ENCODE results near the gene CRIM1.
"Not testable (repeated sequence)": the region's sequence is repeated elsewhere in the genome, so short reads cannot be mapped to it uniquely, and the experiment has no call there.

The CRIM1 gene

GRCh38 chr2:36352701-36353100 is 2.9 kb upstream of the CRIM1 start:
- no peak overlapping the region for H3K4me3 ChIP-seq (ENCODE audit: low read depth, low read length)

- peak overlapping the region; percentile 71 for H3K4me3 ChIP-seq (ENCODE audit: low read depth, low read length)
Measured at GRCh38 chr2:36354811-36355150, 797 bp upstream of the CRIM1 start.

GRCh38 chr2:36355890-36356297 is 316 bp downstream of the CRIM1 start:
- H3K4me3 ChIP-seq (ENCODE audit: low read depth, low read length): peak overlapping the region; percentile 77

- H3K4me3 ChIP-seq (ENCODE audit: low read depth, low read length): peak overlapping the region; percentile 77
Measured at GRCh38 chr2:36356298-36356989, 866 bp downstream of the CRIM1 start.

- peak overlapping the region; percentile 77 for H3K4me3 ChIP-seq (ENCODE audit: low read depth, low read length)
Measured at GRCh38 chr2:36356990-36357846, 1.6 kb downstream of the CRIM1 start.

GRCh38 chr2:36357847-36358659 is 2.5 kb downstream of the CRIM1 start:
- peak overlapping the region; percentile 77 for H3K4me3 ChIP-seq (ENCODE audit: low read depth, low read length)

- no peak overlapping the region for H3K4me3 ChIP-seq (ENCODE audit: low read depth, low read length)
Measured at GRCh38 chr2:36359067-36359466, 3.5 kb downstream of the CRIM1 start.

- H3K4me3 ChIP-seq (ENCODE audit: low read depth, low read length): no peak overlapping the region
Measured at GRCh38 chr2:36360063-36360462, 4.5 kb downstream of the CRIM1 start.

GRCh38 chr2:36360834-36361233 is 5.3 kb downstream of the CRIM1 start:
- no peak overlapping the region for H3K4me3 ChIP-seq (ENCODE audit: low read depth, low read length)

- H3K4me3 ChIP-seq (ENCODE audit: low read depth, low read length): no peak overlapping the region
Measured at GRCh38 chr2:36361396-36361795, 5.8 kb downstream of the CRIM1 start.

GRCh38 chr2:36362291-36362690 is 6.7 kb downstream of the CRIM1 start:
- H3K4me3 ChIP-seq (ENCODE audit: low read depth, low read length): no peak overlapping the region

GRCh38 chr2:36363085-36363484 is 7.5 kb downstream of the CRIM1 start:
- not testable (repeated sequence) for H3K4me3 ChIP-seq (ENCODE audit: low read depth, low read length)

- H3K4me3 ChIP-seq (ENCODE audit: low read depth, low read length): no peak overlapping the region
Measured at GRCh38 chr2:36366491-36367120, 11.0 kb downstream of the CRIM1 start.

- H3K4me3 ChIP-seq (ENCODE audit: low read depth, low read length): no peak overlapping the region
Measured at GRCh38 chr2:36367486-36367885, 11.9 kb downstream of the CRIM1 start.

- no peak overlapping the region for H3K4me3 ChIP-seq (ENCODE audit: low read depth, low read length)
Measured at GRCh38 chr2:36367895-36368353, 12.3 kb downstream of the CRIM1 start.

- no peak overlapping the region for H3K4me3 ChIP-seq (ENCODE audit: low read depth, low read length)
Measured at GRCh38 chr2:36368438-36368837, 12.9 kb downstream of the CRIM1 start.

GRCh38 chr2:36369163-36369562 is 13.6 kb downstream of the CRIM1 start:
- H3K4me3 ChIP-seq (ENCODE audit: low read depth, low read length): no peak overlapping the region

- H3K4me3 ChIP-seq (ENCODE audit: low read depth, low read length): no peak overlapping the region
Measured at GRCh38 chr2:36369716-36370115, 14.1 kb downstream of the CRIM1 start.

GRCh38 chr2:36370281-36370680 is 14.7 kb downstream of the CRIM1 start:
- H3K4me3 ChIP-seq (ENCODE audit: low read depth, low read length): no peak overlapping the region

- H3K4me3 ChIP-seq (ENCODE audit: low read depth, low read length): no peak overlapping the region
Measured at GRCh38 chr2:36371070-36371874, 15.7 kb downstream of the CRIM1 start.
